Memory B cell (primary cell): ENCODE data around the gene ACOX3.

Source experiments
- ATAC-seq: fragments of 150-1000 bp; cut with Tn5 transposase; 2 replicates; pipeline ENCODE4 v1.10.0; 2021; ENCODE audit warnings: low read depth, mild to moderate bottlenecking, moderate library complexity
- DNase-seq, 2 donors: peaks; one replicate each; pipeline ENCODE4 v3.0.0; 2022; ENCODE audit warnings: low spot score in 2 of 2
- H3K27ac Mint-ChIP-seq: one replicate; pipeline ENCODE4 v1.8.0; 2022; ENCODE audit warnings: mild to moderate bottlenecking, moderate library complexity, mixed read lengths
- H3K27me3 Mint-ChIP-seq: one replicate; pipeline ENCODE4 v1.8.0; 2022; ENCODE audit warnings: mixed read lengths
- H3K36me3 Mint-ChIP-seq: one replicate; pipeline ENCODE4 v1.8.0; 2022; ENCODE audit warnings: mild to moderate bottlenecking, mixed read lengths
- H3K4me1 Mint-ChIP-seq: one replicate; pipeline ENCODE4 v1.8.0; 2022; ENCODE audit warnings: mixed read lengths
- H3K4me3 Mint-ChIP-seq: one replicate; pipeline ENCODE4 v1.8.0; 2022; ENCODE audit warnings: mild to moderate bottlenecking, moderate library complexity, mixed read lengths
- H3K9me3 Mint-ChIP-seq: one replicate; pipeline ENCODE4 v1.8.0; 2022; ENCODE audit warnings: mixed read lengths

Gene ACOX3

DNA sequence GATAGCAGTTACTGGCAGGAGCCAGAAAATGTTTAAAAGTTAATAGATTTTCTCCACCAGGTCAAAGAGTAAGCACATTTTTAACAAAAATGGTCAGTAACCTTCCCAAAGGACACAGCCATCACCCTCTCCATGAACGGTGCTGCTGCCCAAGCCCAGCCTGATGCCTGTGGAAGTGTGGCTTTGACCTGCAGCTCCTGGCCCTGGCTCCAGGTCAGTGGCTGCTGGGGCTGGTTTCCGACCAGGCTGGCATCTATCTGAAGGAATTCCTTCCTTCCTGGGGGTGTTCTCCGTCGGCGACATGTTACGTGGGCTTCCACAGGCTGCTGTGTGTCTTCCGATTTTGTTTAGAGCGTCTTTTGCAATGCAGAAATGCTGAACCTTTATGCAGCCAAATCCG lies 61.7 kb downstream of the ACOX3 start:
- H3K4me3 Mint-ChIP-seq, result no peak overlapping the region
- no peak overlapping the region for H3K27ac Mint-ChIP-seq
- no peaks in the 10 kb centered on the region for H3K9me3 Mint-ChIP-seq
- DNase-seq (no peak), ATAC-seq (no peak)
- H3K4me1 Mint-ChIP-seq, result no peaks in the 10 kb centered on the region
- no peaks in the 10 kb centered on the region for H3K27me3 Mint-ChIP-seq
- peaks cover 1% of the 10 kb centered on the region for H3K36me3 Mint-ChIP-seq

DNA sequence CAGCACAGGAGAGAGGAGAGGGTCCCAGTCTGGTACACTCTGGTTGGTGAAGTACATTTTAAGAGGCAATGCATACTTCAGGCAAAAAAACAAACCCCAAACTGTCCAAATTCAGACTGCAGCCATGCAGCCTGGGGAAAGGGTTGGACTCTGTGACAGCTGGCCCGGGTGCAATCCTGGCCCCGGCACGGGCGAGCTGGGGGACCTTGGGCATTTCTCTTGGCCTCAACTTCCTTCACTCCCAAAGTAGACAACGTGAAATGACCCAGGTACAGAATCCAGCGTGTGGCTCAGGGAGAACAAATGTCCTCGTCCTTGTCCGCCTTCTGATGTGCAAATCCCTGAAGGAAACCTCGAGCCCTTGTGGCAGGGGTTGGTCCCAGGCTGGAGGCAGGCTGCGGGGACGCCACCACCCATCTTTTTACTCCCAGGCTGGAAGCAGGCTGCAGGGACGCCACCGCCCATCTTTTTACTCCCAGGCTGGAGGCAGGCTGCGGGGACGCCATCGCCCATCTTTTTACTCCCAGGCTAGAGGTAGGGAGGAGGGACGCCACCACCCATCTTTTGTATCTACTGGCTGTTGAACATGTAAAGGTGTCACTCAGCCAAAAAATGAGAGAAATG lies 62.3 kb downstream of the ACOX3 start:
- Mint-ChIP-seq H3K9me3 (no peaks in the 10 kb centered on the region), H3K4me1 (no peaks in the 10 kb centered on the region), H3K4me3 (no peak overlapping the region), H3K36me3 (peaks cover 3% of the 10 kb centered on the region), H3K27me3 (no peaks in the 10 kb centered on the region), H3K27ac (no peak overlapping the region)
- DNase-seq (no peak), ATAC-seq (no peak)

DNA sequence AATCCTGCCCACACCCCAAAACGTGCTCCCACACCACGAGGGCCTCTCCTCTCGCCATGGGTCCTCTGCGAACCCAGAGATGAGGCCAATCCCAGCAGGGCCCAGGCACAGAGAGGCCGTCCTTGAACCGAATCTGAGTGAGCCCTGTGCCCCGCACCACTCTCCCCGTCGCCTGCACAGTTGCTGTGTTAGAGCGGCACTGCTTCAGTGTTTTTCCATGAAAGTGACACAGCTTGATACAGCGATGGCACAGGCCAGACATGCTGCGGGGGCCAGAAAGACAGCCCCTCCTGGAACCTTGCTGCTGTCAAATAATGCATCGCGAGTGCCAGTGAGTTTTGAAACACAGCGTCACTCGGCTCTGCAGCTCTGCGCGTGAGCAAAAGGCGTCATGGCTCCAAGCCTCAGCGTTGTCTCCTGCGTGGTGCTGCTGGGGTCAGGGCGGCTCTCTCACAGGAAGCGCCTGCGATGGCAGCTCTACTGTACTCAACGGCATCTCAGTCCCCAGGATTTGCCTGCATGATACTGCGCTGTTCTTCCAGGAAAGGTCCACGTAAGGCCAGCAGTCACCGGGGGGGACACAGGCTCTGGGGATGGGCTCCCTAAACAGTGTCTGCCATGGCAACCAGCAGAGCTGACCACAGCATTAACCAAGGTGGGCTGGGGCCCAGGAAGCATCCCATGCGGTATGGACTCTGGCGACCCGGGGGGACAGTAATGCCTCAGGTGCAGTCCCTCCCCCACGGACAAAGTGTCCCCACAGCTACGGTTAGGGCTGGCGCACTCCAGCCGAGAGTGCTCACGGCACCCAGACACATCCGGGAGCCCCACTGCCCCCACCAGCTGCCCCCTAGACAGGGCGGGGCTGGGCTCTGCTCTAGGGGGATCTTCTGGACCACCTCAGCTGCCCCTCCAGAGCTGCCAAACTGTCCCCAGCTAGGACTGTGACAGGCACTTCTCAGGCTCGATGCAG lies 63.1 kb downstream of the ACOX3 start:
- H3K27me3 Mint-ChIP-seq, result no peaks in the 10 kb centered on the region
- ATAC-seq (no peak), DNase-seq (no peak)
- no peak overlapping the region for H3K27ac Mint-ChIP-seq
- H3K36me3 Mint-ChIP-seq, result peaks cover 4% of the 10 kb centered on the region
- no peaks in the 10 kb centered on the region for H3K4me1 Mint-ChIP-seq
- H3K9me3 Mint-ChIP-seq, result no peaks in the 10 kb centered on the region
- H3K4me3 Mint-ChIP-seq, result no peak overlapping the region

DNA sequence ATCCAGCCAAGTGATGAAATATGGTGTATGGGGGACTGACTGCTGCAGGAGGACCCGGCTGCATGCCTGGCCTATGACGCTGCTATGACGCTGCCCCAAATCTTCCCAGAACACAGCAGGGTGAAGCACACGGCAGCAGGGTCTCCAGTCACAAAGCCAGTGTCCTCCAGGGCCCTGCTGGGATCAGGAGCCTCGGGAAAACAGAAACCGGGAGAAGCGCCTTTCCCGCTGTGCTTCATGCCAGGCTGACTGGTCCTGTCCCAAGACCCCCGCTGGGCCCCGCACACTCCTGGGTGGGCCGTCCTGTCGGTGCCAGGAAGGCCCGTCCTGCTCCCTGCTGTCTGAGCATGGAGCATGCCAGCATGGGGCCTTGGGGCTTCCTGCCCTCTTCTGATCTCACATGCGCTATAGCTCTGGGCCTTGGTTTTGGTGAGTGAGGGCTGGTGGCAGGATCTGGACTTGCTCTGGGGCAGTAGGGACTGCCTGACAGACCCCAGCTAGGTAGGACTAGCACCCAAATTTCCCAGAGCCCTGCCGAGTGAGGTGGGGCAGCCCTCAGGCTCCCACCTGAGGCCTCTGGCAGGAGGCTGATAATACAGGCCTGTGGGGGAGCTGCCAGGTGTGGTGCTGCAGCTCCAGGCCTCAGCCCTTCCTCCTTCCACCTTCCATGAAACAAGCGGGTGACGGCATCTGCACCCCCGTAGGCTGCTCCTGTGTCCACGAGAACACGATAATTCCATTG lies 64.0 kb downstream of the ACOX3 start:
- Mint-ChIP-seq H3K4me1 (no peaks in the 10 kb centered on the region), H3K27me3 (no peaks in the 10 kb centered on the region), H3K27ac (no peak overlapping the region), H3K36me3 (peaks cover 4% of the 10 kb centered on the region), H3K4me3 (no peak overlapping the region), H3K9me3 (no peaks in the 10 kb centered on the region)
- ATAC-seq (no peak), DNase-seq (no peak)

DNA sequence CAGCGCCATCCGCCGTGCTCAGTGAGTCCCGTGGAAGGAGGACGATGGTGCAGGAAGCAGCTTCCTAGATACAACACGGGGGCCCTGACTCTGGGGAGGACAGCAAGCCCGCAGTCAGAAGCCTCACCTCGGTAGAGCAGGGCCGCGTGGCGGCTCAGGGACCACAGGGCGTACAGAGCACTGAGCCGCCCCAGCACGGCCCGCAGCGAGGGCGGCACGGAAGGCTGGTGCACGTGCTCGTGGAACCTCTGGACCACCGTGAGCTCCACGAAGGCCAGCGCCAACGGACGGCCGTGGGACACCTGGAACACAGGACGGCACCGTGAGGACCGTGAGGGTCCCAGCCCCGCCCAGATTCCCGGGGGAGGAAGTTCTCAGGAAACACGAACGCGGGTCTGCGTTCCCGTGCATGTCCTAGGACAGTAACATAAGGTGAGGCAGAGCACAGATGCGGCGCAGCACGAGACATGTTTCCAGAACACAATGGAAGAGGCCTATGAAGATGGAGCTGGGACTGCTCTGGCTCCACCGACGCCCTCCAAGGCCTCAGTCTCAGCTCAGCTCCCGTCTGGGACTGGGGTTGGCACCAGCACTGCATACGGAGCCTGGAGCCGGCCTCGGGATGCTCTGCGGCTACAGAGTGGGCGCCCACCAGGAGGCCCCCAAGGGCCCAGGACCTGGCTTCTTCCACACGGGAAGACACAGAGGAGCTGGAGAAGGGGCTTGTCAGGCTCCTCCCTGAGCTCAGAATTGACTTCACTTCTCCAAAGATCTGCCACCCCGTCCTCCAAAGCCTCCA lies 65.5 kb downstream of the ACOX3 start:
- DNase-seq, result no peak
- ATAC-seq, result no peak
- no peaks in the 10 kb centered on the region for H3K4me1 Mint-ChIP-seq
- no peaks in the 10 kb centered on the region for H3K27me3 Mint-ChIP-seq
- H3K4me3 Mint-ChIP-seq, result no peak overlapping the region
- H3K36me3 Mint-ChIP-seq, result peaks cover 4% of the 10 kb centered on the region
- H3K9me3 Mint-ChIP-seq, result no peaks in the 10 kb centered on the region
- H3K27ac Mint-ChIP-seq, result no peak overlapping the region

DNA sequence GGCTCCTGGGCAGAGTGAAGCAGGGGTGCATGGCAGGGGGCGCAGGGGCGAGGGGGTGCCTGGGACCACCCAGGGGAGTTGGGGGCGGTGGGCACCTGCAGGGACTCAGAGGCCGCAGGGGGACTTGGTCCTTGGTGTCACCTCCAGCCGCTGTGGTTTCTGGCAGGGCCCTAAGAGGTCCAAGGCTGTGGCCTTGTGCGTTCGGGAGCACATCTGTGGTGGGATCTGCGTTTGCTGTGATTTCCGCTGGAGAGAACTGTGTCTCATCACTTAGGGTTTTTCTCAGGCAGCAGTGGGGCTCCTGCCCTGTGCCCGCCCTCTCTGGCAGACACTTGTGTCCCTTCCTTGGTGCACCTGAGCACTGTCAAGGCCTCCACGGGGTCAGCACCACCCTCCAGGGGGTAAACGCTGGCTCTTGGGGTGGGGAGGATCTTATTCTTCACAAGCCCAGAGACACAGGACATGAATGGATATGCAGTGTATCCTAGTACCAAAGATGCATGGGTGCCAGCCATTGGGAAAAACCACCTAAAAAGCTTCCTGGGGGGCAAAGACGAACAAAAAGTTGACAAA lies 66.5 kb downstream of the ACOX3 start:
- H3K4me1 Mint-ChIP-seq, result no peaks in the 10 kb centered on the region
- no peak overlapping the region for H3K4me3 Mint-ChIP-seq
- ATAC-seq (no peak), DNase-seq (no peak)
- no peaks in the 10 kb centered on the region for H3K27me3 Mint-ChIP-seq
- H3K27ac Mint-ChIP-seq, result no peak overlapping the region
- H3K36me3 Mint-ChIP-seq, result peaks cover 4% of the 10 kb centered on the region
- H3K9me3 Mint-ChIP-seq, result no peaks in the 10 kb centered on the region

DNA sequence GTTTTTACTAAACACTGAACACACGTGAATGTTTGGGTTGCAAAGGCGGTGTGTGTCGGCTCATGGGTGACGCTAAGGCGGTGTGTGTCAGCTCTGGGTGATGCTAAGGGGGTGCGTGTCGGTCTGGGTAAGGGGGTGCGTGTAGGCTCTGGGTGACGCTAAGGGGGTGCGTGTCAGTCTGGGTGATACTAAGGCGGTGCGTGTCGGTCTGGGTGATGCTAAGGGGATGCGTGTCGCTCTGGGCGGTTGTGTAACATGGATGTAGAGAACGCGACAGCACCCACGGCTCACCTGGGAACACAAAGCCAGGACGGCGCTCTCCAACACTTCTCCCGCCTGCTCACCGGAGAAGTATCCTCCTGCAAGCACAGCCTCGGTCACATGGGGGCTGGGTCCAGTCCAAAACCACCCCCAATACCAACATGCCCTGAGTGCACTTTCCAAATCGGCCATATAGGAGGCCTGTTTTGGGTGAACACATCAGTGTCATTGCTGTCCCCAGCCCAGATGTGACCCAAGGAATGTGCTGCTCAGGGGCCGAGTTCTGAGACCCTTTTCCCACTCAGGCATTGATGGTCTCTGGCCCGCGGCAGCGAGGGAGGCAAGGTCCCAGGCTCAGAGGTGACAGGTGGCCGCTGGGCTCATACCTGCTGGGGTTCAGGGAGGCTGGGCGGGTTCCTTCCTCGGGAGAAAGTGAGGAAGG lies 67.1 kb downstream of the ACOX3 start:
- no peak overlapping the region for H3K27ac Mint-ChIP-seq
- DNase-seq, result no peak
- H3K27me3 Mint-ChIP-seq, result no peaks in the 10 kb centered on the region

DNA sequence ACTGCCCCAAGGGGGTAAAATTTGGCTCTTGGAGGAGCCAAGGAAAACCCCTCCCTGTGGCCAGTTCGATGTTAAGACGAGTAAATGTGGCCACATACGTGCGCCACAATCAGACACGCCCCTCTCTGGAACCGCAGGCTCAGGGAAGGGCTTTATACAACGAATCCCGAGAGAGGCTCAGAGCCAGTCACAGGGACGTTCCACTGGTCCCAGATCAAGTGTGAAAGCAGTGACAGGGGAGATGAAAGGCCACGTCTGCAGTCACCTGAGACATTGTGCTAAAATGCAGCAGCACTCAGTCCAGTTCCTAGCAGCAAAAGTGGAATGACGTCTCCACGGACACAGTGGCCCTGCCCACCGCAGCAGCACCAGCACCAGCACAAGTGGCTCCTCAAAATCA lies 68.0 kb downstream of the ACOX3 start:
- DNase-seq (no peak), ATAC-seq (no peak)
- Mint-ChIP-seq H3K27me3 (no peaks in the 10 kb centered on the region), H3K36me3 (peaks cover 3% of the 10 kb centered on the region), H3K27ac (no peak overlapping the region), H3K4me1 (no peaks in the 10 kb centered on the region), H3K4me3 (no peak overlapping the region), H3K9me3 (no peaks in the 10 kb centered on the region)

More for the DNA sequence above, 67.1 kb downstream of the ACOX3 start:
- Mint-ChIP-seq H3K36me3 (peaks cover 4% of the 10 kb centered on the region), H3K4me3 (no peak overlapping the region), H3K9me3 (no peaks in the 10 kb centered on the region), H3K4me1 (no peaks in the 10 kb centered on the region)
- ATAC-seq, result no peak

DNA sequence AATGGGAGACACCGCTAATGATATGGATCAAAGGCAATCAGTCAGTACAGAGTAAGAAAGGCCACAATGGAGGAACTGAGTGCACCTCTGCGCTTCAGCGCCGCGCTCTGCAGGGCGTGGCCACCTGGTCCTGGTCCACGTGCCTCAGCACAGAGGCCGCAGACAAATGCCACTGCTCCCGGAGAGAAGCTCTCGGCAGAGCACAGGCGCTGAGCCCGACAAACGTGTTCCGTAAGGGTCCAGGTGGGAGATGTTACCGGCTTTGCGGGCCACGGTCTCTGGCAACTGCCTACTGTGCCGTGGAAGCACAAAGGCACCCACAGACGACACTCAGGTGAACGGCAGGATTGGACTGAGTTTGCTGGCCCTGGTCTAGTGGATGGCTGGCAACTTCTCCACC lies 68.9 kb downstream of the ACOX3 start:
- ATAC-seq (no peak), DNase-seq (no peak)
- Mint-ChIP-seq H3K27me3 (no peaks in the 10 kb centered on the region), H3K36me3 (peaks cover 5% of the 10 kb centered on the region), H3K9me3 (no peaks in the 10 kb centered on the region), H3K27ac (no peak overlapping the region), H3K4me1 (no peaks in the 10 kb centered on the region), H3K4me3 (no peak overlapping the region)

DNA sequence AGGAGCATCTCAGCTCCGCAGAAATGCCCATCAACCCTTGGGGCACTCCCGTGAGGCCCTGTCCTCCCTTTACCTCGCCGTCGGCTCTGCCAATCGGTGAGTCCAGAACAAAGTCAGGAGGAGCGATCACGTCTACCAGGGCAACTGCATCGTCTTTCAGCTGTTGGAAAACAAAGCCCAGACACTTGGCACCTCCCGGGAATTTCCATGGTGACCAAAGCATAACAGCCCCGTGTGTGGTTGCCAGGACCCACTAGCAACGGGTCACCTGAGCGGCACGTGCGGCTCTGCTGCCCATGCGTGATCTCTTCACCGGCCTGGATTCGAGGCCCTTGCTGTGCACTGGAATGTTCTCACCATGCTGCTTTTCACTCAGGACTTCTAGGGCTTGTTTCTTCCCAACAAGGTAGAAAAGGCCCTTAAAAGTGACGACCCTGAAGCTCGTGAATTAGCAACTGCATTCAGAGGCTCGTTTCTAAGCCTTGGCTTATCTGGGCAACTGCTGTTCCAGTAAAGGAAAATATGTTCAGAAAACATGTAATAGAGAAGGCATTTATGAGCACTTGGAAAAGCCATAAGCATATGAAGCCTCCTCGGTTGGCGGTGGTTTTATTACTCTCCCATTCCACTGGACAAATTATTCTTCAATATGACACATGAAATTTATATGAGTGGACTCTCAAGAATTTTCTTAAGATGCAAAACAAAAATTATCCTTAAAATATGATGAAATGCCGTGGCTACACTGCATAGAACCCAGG lies 69.5 kb downstream of the ACOX3 start:
- H3K9me3 Mint-ChIP-seq, result no peaks in the 10 kb centered on the region
- no peaks in the 10 kb centered on the region for H3K4me1 Mint-ChIP-seq
- no peak overlapping the region for H3K27ac Mint-ChIP-seq
- ATAC-seq (no peak), DNase-seq (no peak)
- H3K4me3 Mint-ChIP-seq, result no peak overlapping the region
- no peaks in the 10 kb centered on the region for H3K27me3 Mint-ChIP-seq
- peaks cover 5% of the 10 kb centered on the region for H3K36me3 Mint-ChIP-seq

DNA sequence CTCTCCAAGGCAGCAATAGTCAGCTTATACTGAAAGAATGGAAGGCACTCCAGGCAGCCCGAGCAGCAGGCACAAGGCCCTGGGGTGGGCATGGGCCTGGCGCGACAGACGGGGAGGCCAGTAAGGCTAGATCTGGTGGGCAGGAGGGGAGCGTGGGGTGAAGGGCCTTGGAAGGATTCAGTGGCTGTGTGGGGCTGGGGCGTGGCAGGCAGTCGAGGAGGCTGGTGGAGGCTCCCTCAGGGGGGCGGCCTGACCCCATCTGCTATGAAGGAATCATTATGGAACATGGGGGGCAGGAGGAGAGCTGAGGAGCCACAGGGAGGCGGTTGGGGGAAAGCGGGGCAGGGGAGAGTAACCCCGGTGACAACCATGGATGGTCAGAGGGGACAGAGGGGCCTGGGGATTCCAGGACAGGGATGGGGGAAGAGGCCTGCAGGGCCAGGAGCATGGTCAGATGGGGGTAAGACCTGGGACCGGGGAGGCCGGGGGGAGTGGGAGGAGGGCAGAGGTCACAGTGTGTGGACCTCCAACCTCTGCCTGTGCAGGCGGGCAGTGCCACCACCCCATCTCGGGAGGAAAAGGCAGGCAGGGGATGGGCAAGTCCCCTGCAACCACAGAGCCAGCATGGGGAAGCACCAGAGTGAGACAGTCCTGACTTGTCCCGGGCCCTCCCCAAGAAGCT lies 70.3 kb downstream of the ACOX3 start:
- H3K9me3 Mint-ChIP-seq, result no peaks in the 10 kb centered on the region
- DNase-seq, result no peak
- H3K4me3 Mint-ChIP-seq, result no peak overlapping the region
- H3K4me1 Mint-ChIP-seq, result no peaks in the 10 kb centered on the region
- H3K27ac Mint-ChIP-seq, result no peak overlapping the region
- ATAC-seq, result no peak
- H3K36me3 Mint-ChIP-seq, result peaks cover 8% of the 10 kb centered on the region
- H3K27me3 Mint-ChIP-seq, result no peaks in the 10 kb centered on the region
